Stimulated activated CD8-positive, alpha-beta memory T cell treated with anti-CD3 and anti-CD28 coated beads, Interleukin-12 subunit alpha, Interleukin-12 subunit beta, amount 100 ng/mL, for 24 hours (primary cell): ENCODE measurements around the gene CTIF.
"Not testable (repeated sequence)": the region's sequence is repeated elsewhere in the genome, so short reads cannot be mapped to it uniquely, and the experiment has no call there.

Experiments used
- DNase-seq: peaks from one replicate; pipeline ENCODE4 v3.0.0-alpha.2; 2020; ENCODE audit errors: extremely low read depth

Gene CTIF

GRCh38 chr18:48641981-48642380, 103.2 kb downstream of the CTIF start:
- no peak for DNase-seq

- DNase-seq, result no peak
Observed at GRCh38 chr18:48642503-48642902, 103.7 kb downstream of the CTIF start.

GRCh38 chr18:48643262-48643661, 104.4 kb downstream of the CTIF start:
- DNase-seq, result no peak

- no peak for DNase-seq
Observed at GRCh38 chr18:48644029-48644428, 105.2 kb downstream of the CTIF start.

DNA sequence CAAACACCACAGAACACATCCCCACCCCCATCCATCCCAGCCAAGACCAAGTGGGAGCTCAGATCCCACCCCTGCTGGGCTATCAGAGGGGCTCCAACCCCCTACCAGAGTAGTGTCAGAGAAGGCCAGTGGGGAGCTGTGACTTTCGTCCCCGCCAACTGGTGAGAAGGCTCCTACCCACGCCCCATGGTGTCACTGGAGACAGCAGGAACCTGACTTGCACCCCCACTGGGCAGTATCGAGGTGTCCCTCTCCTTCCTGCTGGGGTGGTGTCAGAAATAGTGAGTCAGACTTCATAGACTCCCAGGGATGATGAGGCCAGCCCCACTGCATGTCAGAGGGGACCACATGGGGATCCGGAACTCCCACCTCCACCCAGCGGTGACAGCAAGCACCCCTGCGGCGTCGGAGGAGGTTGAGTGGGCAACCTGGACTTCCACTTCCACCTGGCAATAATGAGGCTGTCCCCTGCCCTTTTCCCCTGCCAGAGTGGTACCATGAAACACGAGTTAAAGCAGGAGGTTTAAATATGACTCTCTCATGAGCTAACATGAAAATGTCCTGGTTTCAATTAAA, 106.7 kb downstream of the CTIF start:
- DNase-seq, result no peak

- no peak for DNase-seq
Observed at GRCh38 chr18:48646976-48647375, 108.1 kb downstream of the CTIF start.

DNA sequence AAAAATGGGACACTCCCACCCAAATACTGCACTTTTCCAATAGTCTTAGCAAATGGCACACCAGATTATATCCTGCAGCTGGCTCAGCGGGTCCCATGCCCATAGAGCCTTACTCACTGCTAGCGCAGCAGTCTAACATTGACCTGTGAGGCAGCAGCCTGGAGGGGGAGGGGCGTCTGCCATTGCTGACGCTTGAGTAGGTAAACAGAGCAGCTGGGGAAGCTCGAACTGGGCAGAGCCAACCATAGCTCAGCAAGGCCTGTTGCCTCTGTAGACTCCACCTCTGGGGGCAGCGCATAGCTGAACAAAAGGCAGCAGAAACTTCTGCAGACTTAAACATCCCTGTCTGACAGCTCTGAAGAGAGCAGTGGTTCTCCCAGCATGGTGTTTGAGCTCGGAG, 110.4 kb downstream of the CTIF start:
- no peak for DNase-seq

DNA sequence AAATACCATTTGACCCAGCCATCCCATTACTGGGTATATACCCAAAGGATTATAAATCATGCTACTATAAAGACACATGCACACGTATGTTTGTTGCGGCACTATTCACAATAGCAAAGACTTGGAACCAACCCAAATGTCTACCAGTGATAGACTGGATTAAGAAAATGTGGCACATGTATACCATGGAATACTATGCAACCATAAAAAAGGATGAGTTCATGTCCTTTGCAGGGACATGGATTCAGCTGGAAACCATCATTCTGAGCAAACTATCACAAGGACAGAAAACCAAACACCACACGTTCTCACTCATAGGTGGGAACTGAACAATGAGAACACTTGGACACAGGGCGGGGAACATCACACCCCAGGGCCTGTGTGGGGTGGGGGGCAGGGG, 115.8 kb downstream of the CTIF start:
- not testable (repeated sequence) for DNase-seq

GRCh38 chr18:48655508-48655907, 116.7 kb downstream of the CTIF start:
- no peak for DNase-seq

GRCh38 chr18:48656176-48656575, 117.3 kb downstream of the CTIF start:
- DNase-seq, result no peak

GRCh38 chr18:48656582-48656981, 117.8 kb downstream of the CTIF start:
- DNase-seq, result no peak

DNA sequence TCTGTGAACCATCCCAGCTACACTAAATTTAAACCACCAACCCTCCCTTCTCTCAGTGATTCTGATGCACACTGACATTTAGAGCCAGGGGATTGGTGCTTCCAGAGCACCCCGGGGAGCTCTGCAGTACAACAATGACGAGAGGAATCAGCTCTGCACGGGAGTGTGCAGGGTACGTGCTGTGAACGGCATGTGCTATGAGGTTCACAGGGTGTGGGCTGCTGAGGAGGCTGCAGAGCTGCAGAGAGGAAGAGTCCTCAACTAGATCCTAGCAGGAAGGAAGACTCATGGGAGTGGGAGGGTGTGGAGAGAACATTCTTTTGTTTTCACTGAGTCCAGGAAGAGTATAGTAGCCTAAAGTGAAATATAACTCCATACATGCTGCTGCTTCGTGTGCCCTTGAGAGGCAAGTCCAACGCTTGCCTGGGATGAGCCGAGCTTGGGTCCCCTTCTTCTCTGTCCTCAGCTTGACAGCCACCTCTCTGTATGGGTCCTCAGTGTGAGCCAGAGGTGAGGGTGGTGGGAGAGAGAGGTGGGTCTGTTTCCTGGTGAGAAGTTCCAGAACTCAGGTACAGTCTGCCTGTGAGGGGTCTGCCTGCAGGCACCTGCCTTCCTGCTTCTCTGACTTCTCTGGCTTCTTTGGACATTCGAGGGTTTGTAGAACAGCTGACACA, 118.8 kb downstream of the CTIF start:
- no peak for DNase-seq

- DNase-seq, result no peak
Observed at GRCh38 chr18:48658721-48659120, 119.9 kb downstream of the CTIF start.

DNA sequence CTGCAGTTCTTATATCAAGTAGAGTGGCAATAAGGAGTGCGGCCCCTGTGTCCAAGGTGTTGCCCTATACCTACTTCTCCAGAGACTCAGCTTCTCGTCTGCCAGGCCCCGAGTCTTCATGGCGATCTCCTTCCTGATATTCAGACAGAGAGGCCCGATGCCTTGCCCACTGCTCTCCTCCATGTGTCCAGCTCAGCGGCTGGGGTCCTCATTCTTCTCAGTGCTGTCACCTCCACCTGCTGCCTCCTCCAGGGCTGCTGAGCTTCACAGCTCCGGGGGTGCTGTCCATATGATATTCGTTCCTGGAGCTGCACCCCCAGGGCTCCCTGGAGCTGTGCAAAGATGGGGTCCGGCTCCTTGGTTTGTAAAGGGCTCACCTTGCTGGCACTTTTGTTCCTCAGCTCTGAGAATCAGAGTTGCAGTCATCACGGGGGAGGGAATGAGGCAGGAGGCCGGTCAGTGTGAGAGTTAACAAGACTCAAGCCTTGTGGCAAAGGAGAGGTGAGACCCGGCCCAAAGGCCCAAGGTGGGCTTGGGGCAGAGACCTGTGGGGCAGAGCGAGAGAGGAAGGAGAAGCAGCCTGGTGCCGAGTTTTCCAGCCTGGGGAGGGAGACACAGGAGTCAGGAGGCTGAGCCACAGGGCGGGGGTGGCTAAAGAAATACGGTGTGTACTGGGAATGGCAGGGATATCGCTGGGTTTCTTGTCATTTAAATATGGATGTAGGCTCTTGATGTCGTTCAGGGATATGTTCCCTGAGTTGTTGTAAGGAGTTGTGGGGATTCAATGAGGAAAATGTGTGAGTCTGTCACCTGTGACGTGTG, 120.6 kb downstream of the CTIF start:
- DNase-seq, result no peak

DNA sequence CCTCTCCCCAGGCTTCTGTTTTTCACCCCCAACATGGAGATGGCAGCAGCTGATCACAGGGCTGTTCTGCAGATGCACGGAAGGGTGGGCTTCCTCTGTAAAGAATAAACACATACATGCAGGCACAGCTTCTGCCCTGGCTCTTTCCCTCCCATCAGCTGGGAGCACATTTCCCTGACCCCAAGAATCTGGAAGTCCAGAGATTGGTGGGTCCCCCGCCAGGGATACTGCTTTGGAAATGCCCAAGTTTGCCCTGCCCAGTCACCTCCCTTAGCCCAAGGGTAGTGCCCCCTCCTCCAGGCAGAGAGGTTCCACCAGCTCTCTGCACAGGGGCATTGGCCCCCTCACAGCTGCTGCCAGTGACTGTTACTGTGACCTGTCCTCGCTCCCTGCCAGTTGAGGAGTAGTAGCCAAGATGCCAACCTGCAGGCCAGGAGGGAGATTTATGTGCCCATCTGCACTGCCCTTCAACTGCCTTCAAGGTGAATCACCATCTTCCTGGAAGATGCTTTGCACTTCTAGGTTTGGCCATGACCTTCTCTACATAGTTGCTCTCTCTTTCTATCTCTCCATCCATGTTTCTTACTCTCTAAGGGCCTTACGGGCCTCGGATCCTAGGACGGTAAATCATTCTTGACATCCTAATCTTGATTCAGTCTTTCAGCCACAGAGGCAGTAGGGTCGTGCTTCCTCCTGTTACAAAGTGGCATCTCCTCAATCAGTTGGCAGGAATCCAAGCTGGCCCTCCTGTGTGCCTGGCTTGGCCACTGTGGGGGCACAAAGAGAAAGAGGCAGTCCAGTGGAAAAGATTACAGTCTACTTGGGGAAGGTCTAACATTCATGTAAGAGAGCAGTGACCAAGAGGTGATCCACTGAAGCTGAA, 121.8 kb downstream of the CTIF start:
- no peak for DNase-seq

GRCh38 chr18:48661421-48661820, 122.6 kb downstream of the CTIF start:
- DNase-seq, result no peak

GRCh38 chr18:48662011-48662661, 123.3 kb downstream of the CTIF start:
- DNase-seq, result no peak

- DNase-seq, result no peak
Observed at GRCh38 chr18:48663096-48663930, 124.5 kb downstream of the CTIF start.

DNA sequence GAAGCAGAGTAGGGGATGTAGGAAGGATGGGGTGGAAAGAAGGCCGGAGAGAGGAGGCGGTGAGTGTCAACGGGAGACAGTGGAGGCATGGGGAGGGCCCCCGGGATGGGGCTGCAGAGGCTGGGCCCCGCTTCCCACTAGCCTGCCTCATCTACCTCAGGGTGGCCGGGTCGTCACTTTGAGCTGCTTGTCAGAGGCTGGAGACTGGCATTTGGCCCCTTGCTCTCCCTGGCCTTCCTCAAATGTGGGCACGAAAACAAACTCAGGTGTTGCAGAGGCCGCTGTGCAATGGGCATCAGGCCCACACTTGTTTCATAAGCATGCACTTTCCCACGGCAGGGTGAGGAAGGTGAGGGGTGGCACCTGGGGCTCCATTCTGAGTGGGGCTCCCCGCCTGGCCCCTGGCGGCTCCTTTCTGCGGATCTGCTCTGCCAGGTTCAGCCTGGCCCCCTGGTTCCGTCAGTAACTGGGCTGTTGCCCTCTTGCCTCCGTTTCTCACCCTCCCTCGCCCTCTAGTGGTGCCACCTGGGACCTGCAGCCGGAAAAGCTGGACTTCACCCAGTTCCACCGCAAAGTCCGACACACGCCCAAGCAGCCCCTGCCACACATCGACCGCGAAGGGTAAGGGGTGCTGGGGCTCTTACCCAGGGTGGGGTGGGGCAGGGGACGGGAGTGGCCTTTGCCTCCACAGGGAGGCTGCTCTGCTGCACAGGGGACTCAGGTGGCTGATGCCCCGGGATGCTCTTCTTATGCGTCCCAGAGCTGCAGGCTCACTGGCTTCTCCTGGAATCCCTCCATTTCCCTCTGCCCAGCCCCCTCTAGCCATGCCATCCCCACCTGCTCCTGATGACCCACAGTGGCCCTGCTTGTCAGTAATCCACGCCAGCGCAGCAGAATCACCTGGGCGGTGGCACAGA, 125.4 kb downstream of the CTIF start:
- no peak for DNase-seq

- DNase-seq, result no peak
Observed at GRCh38 chr18:48665654-48666053, 126.8 kb downstream of the CTIF start.
